HepG2 (cell line): ENCODE results near the gene CRHR1. TPM values are rescaled to one million over a fixed set of nuclear protein-coding genes. Genes with fewer than 3 reads are reported as not detected.
A peak's percentile ranks its signal among the peaks of the same experiment; 100 is the strongest.

Experiments used
- DNMT3B ChIP-seq: conservative IDR thresholded peaks from 2 replicates; pipeline ENCODE4 v1.6.1; 2016; ENCODE audit warnings: missing biosample characterization, control low read depth
- GABPA ChIP-seq, 2 experiments: IDR thresholded peaks; 2 replicates each; pipeline ENCODE4 v1.6.1; 2011 to 2016; ENCODE audit warnings: low read depth in 2 of 2, low read length in 1 of 2, missing biosample characterization in 1 of 2, missing genetic modification characterization in 1 of 2
- HOXA3 ChIP-seq: sonication (generic); formaldehyde crosslinking; IDR thresholded peaks from 2 replicates; pipeline ENCODE4 v1.5.0; 2020; ENCODE audit warnings: missing genetic modification reagents
- MAFG ChIP-seq: sonication (generic); formaldehyde crosslinking; IDR thresholded peaks from 2 replicates; pipeline ENCODE4 v1.5.1; 2020; ENCODE audit warnings: mild to moderate bottlenecking, missing genetic modification reagents
- MEF2D ChIP-seq: sonication (generic); formaldehyde crosslinking; IDR thresholded peaks from 2 replicates; pipeline ENCODE4 v1.5.1; 2020; ENCODE audit warnings: mild to moderate bottlenecking, missing genetic modification reagents
- MYNN ChIP-seq: sonication (generic); formaldehyde crosslinking; IDR thresholded peaks from 2 replicates; pipeline ENCODE4 v1.4.0; 2020; ENCODE audit warnings: mild to moderate bottlenecking, low read depth, missing genetic modification reagents
- NCOA2 ChIP-seq: sonication (generic); formaldehyde crosslinking; IDR thresholded peaks from 2 replicates; pipeline ENCODE4 v1.8.0; 2022; ENCODE audit warnings: inconsistent platforms
- NR2F6 ChIP-seq, 2 experiments: IDR thresholded peaks; 2 replicates each; pipeline ENCODE4 v1.6.1; 2016; ENCODE audit warnings: antibody characterized with exemption in 1 of 2, mild to moderate bottlenecking in 1 of 2
- RNF2 ChIP-seq: fragments of 450-650 bp; conservative IDR thresholded peaks from 2 replicates; pipeline ENCODE4 v1.6.1; 2016; ENCODE audit warnings: low read depth
- SMC3 ChIP-seq: IDR thresholded peaks from 2 replicates; pipeline ENCODE4 v1.6.1; 2011; ENCODE audit warnings: low read length, improper control_type of control experiment
- STAT6 ChIP-seq: sonication (generic); formaldehyde crosslinking; IDR thresholded peaks from 2 replicates; pipeline ENCODE4 v1.4.0; 2020; ENCODE audit warnings: missing genetic modification reagents, mild to moderate bottlenecking, borderline replicate concordance
- ZBTB3 ChIP-seq: sonication (generic); formaldehyde crosslinking; IDR thresholded peaks from 2 replicates; pipeline ENCODE4 v1.4.0; 2020; ENCODE audit warnings: low read depth, mild to moderate bottlenecking, moderate library complexity, missing genetic modification reagents, borderline replicate concordance
- ZBTB38 ChIP-seq: sonication (generic); formaldehyde crosslinking; IDR thresholded peaks from 2 replicates; pipeline ENCODE4 v1.5.1; 2020; ENCODE audit warnings: mild to moderate bottlenecking, missing genetic modification reagents
- ZNF205 ChIP-seq: IDR thresholded peaks from 2 replicates; pipeline ENCODE4 v1.6.1; 2018; ENCODE audit warnings: missing biosample characterization, missing genetic modification reagents
- ZNF232 ChIP-seq: sonication (generic); formaldehyde crosslinking; IDR thresholded peaks from 2 replicates; pipeline ENCODE4 v1.4.0; 2020; ENCODE audit warnings: missing genetic modification reagents, borderline replicate concordance
- ZNF629 ChIP-seq: sonication (generic); formaldehyde crosslinking; conservative IDR thresholded peaks from 2 replicates; pipeline ENCODE4 v1.5.0; 2020; ENCODE audit warnings: missing genetic modification reagents
- polyA plus RNA-seq, 8 experiments: library from polyadenylated mRNA; depleted of rRNA in 3 of 8; stranded (reverse) in 7 of 8; unstranded in 1 of 8; fragments of >200 nt; fragmentation: Illumina TruSeq in 4 of 8; extraction: Trizol in 4 of 8; gene quantifications; 2 replicates each; pipeline versions ENCODE4 v1.2.1 to v1.2.3, GENCODE V29; 2011 to 2016; ENCODE audit warnings: low read depth in 4 of 8, missing spikeins in 1 of 8, mixed read lengths in 1 of 8; ENCODE audit not compliant: insufficient read depth in 1 of 8
- total RNA-seq, 5 experiments: library from RNA; depleted of rRNA; stranded (reverse); fragments of >200 nt; fragmentation: Illumina TruSeq; extraction: Trizol; gene quantifications; 2 replicates each; pipeline ENCODE4 v1.2.3, GENCODE V29; 2016; ENCODE audit warnings: low read depth in 1 of 5
- TF ChIP-seq, protein P1 (sequence below): sonication (generic); formaldehyde crosslinking; IDR thresholded peaks from 2 replicates; pipeline ENCODE4 v1.8.1; 2023; ENCODE audit warnings: mild to moderate bottlenecking, missing genetic modification reagents, borderline replicate concordance
- TF ChIP-seq, protein P2 (sequence below): sonication (generic); formaldehyde crosslinking; IDR thresholded peaks from 2 replicates; pipeline ENCODE4 v1.4.0; 2020; ENCODE audit warnings: missing genetic modification reagents, mild to moderate bottlenecking, borderline replicate concordance
- TF ChIP-seq, protein P3 (sequence below): IDR thresholded peaks from 2 replicates; pipeline ENCODE4 v1.6.1; 2016; ENCODE audit warnings: low read depth, borderline replicate concordance
- TF ChIP-seq, protein P4 (sequence below): sonication (generic); formaldehyde crosslinking; IDR thresholded peaks from 2 replicates; pipeline ENCODE4 v1.4.0; 2020; ENCODE audit warnings: missing genetic modification reagents, borderline replicate concordance

Gene CRHR1
- total and polyA plus RNA-seq, 2 of the 13 experiments (the other 11 are each of a cell fraction or from before 2014, with no cell fraction given), result not detected

GRCh38 chr17:45857977-45858708 lies 74.0 kb downstream of the CRHR1 start (continued):
- TF ChIP-seq, protein P1, sequence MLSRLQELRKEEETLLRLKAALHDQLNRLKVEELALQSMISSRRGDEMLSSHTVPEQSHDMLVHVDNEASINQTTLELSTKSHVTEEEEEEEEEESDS (CRISPR knock-in tag), result 0 out of 2 replicates have a peak, but pooled peaks have one; percentile 69
- TF ChIP-seq ZNF205 (CRISPR knock-in tag) (no peak), ZBTB38 (no peak), SMC3 (no peak), MEF2D (peak; percentile 70; the same call in 1 of the 2 replicates), MYNN (CRISPR knock-in tag) (peak; percentile 43; the same call in 1 of the 2 replicates), ZNF232 (CRISPR knock-in tag) (peak; percentile 96), DNMT3B (CRISPR knock-in tag) (peak; percentile 89; the same call in 1 of the 2 replicates), RNF2 (no peak), ZNF629 (no peak), STAT6 (CRISPR knock-in tag) (no peak), NCOA2 (peak; percentile 50; the same call in 1 of the 2 replicates), MAFG (no peak), HOXA3 (CRISPR knock-in tag) (no peak), NR2F6 (IDR thresholded peaks at IDR 0.05) (no peak), NR2F6 (CRISPR knock-in tag; IDR thresholded peaks at IDR 0.05) (no peak), ZBTB3 (no peak), GABPA (IDR thresholded peaks at IDR 0.05; ENCODE audit: low read depth, low read length) (no peak), GABPA (CRISPR knock-in tag; IDR thresholded peaks at IDR 0.05; ENCODE audit: low read depth) (no peak)
- TF ChIP-seq, protein P2, sequence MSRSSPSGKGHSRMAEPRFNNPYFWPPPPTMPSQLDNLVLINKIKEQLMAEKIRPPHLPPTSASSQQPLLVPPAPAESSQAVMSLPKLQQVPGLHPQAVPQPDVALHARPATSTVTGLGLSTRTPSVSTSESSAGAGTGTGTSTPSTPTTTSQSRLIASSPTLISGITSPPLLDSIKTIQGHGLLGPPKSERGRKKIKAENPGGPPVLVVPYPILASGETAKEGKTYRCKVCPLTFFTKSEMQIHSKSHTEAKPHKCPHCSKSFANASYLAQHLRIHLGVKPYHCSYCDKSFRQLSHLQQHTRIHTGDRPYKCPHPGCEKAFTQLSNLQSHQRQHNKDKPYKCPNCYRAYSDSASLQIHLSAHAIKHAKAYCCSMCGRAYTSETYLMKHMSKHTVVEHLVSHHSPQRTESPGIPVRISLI (CRISPR knock-in tag), result no peak
- TF ChIP-seq, protein P3, sequence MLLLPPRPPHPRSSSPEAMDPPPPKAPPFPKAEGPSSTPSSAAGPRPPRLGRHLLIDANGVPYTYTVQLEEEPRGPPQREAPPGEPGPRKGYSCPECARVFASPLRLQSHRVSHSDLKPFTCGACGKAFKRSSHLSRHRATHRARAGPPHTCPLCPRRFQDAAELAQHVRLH (CRISPR knock-in tag), result peak; percentile 90; the same call in 1 of the 2 replicates
- TF ChIP-seq, protein P4, sequence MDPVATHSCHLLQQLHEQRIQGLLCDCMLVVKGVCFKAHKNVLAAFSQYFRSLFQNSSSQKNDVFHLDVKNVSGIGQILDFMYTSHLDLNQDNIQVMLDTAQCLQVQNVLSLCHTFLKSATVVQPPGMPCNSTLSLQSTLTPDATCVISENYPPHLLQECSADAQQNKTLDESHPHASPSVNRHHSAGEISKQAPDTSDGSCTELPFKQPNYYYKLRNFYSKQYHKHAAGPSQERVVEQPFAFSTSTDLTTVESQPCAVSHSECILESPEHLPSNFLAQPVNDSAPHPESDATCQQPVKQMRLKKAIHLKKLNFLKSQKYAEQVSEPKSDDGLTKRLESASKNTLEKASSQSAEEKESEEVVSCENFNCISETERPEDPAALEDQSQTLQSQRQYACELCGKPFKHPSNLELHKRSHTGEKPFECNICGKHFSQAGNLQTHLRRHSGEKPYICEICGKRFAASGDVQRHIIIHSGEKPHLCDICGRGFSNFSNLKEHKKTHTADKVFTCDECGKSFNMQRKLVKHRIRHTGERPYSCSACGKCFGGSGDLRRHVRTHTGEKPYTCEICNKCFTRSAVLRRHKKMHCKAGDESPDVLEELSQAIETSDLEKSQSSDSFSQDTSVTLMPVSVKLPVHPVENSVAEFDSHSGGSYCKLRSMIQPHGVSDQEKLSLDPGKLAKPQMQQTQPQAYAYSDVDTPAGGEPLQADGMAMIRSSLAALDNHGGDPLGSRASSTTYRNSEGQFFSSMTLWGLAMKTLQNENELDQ (CRISPR knock-in tag), result peak; percentile 95
